Midbrain (tissue), 1 donor: ENCODE data around the gene NUP210L.

Experiments
- DNase-seq: peaks from one replicate; lab custom pipeline; 2025; lab: John Stamatoyannopoulos, UW

Gene NUP210L

GRCh38 chr1:154154534-154155191 is at the start of gene NUP210L:
Gene NUP210L, minus strand, starts transcription at chr1:154155073.
- no peak for DNase-seq

- no peak for DNase-seq
These were observed 44.6 kb upstream of the NUP210L start for GRCh38 chr1:154199563-154199879.

GRCh38 chr1:154198756-154199562 is 44.1 kb upstream of the NUP210L start:
- peak; percentile 26 for DNase-seq

GRCh38 chr1:154193821-154194220 is 38.9 kb upstream of the NUP210L start:
- DNase-seq = no peak

GRCh38 chr1:154192476-154192875 is 37.6 kb upstream of the NUP210L start:
- no peak for DNase-seq

- DNase-seq = no peak
These were observed 37.2 kb upstream of the NUP210L start, which contains the start of gene TPM3 for GRCh38 chr1:154191990-154192461. Gene TPM3, minus strand, starts transcription at chr1:154192100. Its CDS starts 82 bp downstream, at chr1:154192018.

GRCh38 chr1:154190550-154190949 is 35.7 kb upstream of the NUP210L start:
- DNase-seq = no peak

- no peak for DNase-seq
These were observed 32.1 kb upstream of the NUP210L start for GRCh38 chr1:154186852-154187501.

- no peak for DNase-seq
These were observed 31.3 kb upstream of the NUP210L start for GRCh38 chr1:154186177-154186576.

- DNase-seq = peak; percentile 96
These were observed 28.4 kb upstream of the NUP210L start for GRCh38 chr1:154183046-154183915.

- peak; percentile 35 for DNase-seq
These were observed 27.6 kb upstream of the NUP210L start for GRCh38 chr1:154182344-154183045.

GRCh38 chr1:154181944-154182343 is 27.1 kb upstream of the NUP210L start:
- no peak for DNase-seq

GRCh38 chr1:154179946-154180687 is 25.2 kb upstream of the NUP210L start:
- DNase-seq = no peak

GRCh38 chr1:154178911-154179811 is 24.3 kb upstream of the NUP210L start:
- no peak for DNase-seq

- no peak for DNase-seq
These were observed 23.1 kb upstream of the NUP210L start for GRCh38 chr1:154178013-154178412.

GRCh38 chr1:154176337-154176736 is 21.5 kb upstream of the NUP210L start:
- DNase-seq = no peak

GRCh38 chr1:154174654-154175053 is 19.8 kb upstream of the NUP210L start:
- DNase-seq = no peak

- DNase-seq = no peak
These were observed 17.0 kb upstream of the NUP210L start for GRCh38 chr1:154171880-154172279.

- DNase-seq = no peak
These were observed 16.3 kb upstream of the NUP210L start for GRCh38 chr1:154171223-154171583.
